ENCODE data around the gene GALNT6. TPM values are rescaled to one million over a fixed set of nuclear protein-coding genes. Genes with fewer than 3 reads are reported as not detected.

Gene GALNT6
- total and polyA plus RNA-seq, 8 donors, result 2.7 to 16.6 (median 9.3) TPM

DNA sequence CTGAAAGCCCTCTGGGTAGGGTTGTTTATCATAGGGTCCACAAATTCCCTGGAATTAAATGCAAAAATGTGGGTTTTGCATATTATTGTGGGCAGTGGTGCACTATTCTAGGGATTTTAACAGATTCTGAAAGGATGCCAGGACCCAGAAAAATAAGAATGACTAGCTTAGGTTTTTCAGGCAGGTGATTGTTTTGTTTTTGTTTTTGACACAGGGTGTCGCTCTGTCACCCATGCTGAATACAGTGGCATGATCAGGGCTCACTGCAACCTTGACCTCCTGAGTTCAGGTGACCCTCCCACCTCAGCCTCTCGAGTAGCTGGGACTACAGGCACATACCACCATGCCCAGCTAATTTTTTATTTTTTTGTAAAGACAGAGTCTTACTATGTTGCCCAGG is 19.2 kb downstream of the GALNT6 start:
- Histone ChIP-seq H3K9me3 (no peaks in the 10 kb centered on the region), H3K4me1 (peaks cover 0 to 7% (median 0%) of the 10 kb centered on the region in 3 donors), H3K27ac (peak overlapping the region; percentile 9 to 60 (median 40)), H3K4me3 (no peak overlapping the region), H3K27me3 (no peaks in the 10 kb centered on the region), H3K36me3 (no peaks in the 10 kb centered on the region)
- DNase-seq, result no peak
- FAIRE-seq, result no peak
- intact Hi-C loops (cut with DNase I), result no loop called here
- WGBS, 2 donors, result 66 to 84% methylated on average over 2 of the region's 2 CpGs
- no peak for ATAC-seq
- TF ChIP-seq, protein P1, sequence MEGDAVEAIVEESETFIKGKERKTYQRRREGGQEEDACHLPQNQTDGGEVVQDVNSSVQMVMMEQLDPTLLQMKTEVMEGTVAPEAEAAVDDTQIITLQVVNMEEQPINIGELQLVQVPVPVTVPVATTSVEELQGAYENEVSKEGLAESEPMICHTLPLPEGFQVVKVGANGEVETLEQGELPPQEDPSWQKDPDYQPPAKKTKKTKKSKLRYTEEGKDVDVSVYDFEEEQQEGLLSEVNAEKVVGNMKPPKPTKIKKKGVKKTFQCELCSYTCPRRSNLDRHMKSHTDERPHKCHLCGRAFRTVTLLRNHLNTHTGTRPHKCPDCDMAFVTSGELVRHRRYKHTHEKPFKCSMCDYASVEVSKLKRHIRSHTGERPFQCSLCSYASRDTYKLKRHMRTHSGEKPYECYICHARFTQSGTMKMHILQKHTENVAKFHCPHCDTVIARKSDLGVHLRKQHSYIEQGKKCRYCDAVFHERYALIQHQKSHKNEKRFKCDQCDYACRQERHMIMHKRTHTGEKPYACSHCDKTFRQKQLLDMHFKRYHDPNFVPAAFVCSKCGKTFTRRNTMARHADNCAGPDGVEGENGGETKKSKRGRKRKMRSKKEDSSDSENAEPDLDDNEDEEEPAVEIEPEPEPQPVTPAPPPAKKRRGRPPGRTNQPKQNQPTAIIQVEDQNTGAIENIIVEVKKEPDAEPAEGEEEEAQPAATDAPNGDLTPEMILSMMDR (IDR thresholded peaks at IDR 0.05), result no peak

DNA sequence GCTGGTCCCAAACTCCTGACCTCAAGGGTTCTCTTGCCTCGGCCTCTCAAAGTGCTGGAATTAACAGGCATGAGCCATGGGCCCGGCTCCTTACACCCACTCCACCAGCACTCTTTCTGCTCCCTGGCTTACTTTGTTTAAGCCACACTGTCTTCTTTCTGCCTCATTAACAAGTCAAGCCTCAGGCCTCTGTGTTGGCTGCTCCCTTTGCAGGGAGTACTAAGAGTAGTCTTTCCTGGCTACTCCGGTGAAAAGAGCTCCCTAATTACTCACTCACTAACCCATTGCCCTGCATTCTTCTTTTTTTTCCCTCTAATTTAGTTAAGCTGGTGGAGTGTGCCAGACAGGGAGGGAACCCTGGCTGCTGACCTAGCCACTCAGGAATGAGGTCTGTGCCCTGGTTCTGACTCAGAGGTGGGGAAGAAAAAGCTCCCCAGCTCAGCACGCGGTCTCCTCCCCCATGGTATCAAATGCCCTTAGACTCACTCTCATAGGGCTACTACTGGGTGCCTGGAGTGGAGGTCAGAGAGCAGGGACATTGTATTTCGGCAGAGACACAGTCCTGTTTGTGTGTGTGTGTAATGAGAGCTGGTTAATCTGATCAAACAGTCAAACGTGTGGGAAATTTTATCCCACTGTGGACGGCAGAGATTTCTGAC is 19.8 kb downstream of the GALNT6 start:
- Histone ChIP-seq H3K27ac (peak overlapping the region; percentile 9 to 60 (median 40)), H3K27me3 (no peaks in the 10 kb centered on the region), H3K4me3 (no peak overlapping the region), H3K36me3 (no peaks in the 10 kb centered on the region), H3K9me3 (no peaks in the 10 kb centered on the region), H3K4me1 (peaks cover 0 to 7% (median 0%) of the 10 kb centered on the region in 3 donors)
- peak; percentile 87 to 94 (median 92) for ATAC-seq
- WGBS, 2 donors, result 45 to 49% methylated on average over 8 of the region's 8 CpGs
- FAIRE-seq, result no peak
- intact Hi-C loops (cut with DNase I), result no loop called here
- DNase-seq, result peak in 4 of 6 donors; percentile 48 to 67 (median 58)
- TF ChIP-seq, protein P1 (IDR thresholded peaks at IDR 0.05), result no peak

DNA sequence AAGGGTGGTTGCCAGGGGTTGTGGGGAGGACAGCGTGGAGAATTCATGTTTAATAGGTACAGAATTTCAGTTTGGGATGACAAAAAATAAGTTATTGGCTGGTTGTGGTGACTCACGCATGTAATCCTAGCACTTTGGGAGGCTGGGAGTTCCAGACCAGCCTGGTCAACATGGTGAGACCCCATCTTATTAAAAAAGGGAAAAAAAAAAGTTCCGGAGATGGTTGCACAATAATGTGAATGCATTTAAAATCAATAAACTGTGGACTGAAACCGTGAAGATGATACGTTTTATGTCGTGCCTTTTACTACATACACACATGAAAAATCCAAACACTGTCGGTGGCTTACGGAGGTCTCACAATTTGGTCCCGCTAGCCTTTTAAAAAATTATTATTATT is 20.5 kb downstream of the GALNT6 start:
- peaks cover 0 to 7% (median 0%) of the 10 kb centered on the region in 3 donors for H3K4me1 ChIP-seq
- intact Hi-C loops (cut with DNase I), result no loop called here
- no peak for FAIRE-seq
- H3K27me3 ChIP-seq, result no peaks in the 10 kb centered on the region
- no peak overlapping the region for H3K4me3 ChIP-seq
- TF ChIP-seq, protein P1 (IDR thresholded peaks at IDR 0.05), result no peak
- H3K9me3 ChIP-seq, result no peaks in the 10 kb centered on the region
- WGBS, 2 donors, result 91 to 93% methylated on average over 9 of the region's 9 CpGs
- no peak for ATAC-seq
- DNase-seq, result no peak
- no peaks in the 10 kb centered on the region for H3K36me3 ChIP-seq
- no peak overlapping the region for H3K27ac ChIP-seq

DNA sequence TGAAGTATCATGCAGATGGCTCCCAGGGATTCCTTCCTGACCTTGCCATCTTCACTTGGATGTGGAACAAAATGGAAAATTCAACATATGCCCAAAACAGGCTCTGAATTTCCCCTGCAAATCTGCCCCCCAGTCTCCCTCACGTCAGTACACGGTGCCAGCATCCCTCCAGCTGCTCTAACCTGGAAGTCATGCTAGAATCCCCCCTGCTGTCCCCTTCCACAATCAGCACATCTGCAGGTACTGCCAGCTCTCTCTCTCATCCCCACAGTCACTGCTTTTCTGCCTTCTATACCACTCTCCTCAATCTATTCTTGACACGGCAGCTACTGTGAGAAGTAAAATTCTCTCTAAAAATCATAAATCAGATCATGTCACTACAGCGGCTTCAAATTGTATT is 21.6 kb downstream of the GALNT6 start:
- intact Hi-C loops (cut with DNase I), result no loop called here
- TF ChIP-seq, protein P1 (IDR thresholded peaks at IDR 0.05), result no peak
- ATAC-seq (no peak), FAIRE-seq (no peak), DNase-seq (no peak)
- no peaks in the 10 kb centered on the region for H3K27me3 ChIP-seq
- no peak overlapping the region for H3K4me3 ChIP-seq
- H3K4me1 ChIP-seq, result peaks cover 0 to 7% (median 0%) of the 10 kb centered on the region in 3 donors
- no peak overlapping the region for H3K27ac ChIP-seq
- WGBS, 2 donors, result 94% methylated on average over 4 of the region's 4 CpGs
- H3K36me3 ChIP-seq, result no peaks in the 10 kb centered on the region
- no peaks in the 10 kb centered on the region for H3K9me3 ChIP-seq

All from pancreas (tissue), 10 donors.